PC-9 (cell line): ENCODE data around the gene TMPRSS11B. TPM values are rescaled to one million over a fixed set of nuclear protein-coding genes. Genes with fewer than 3 reads are reported as not detected.
A peak's percentile ranks its signal among the peaks of the same experiment; 100 is the strongest.
"Not testable (repeated sequence)": the region's sequence is repeated elsewhere in the genome, so short reads cannot be mapped to it uniquely, and the experiment has no call there.

Experiments used
- BruUV-seq: library from RNA; stranded (reverse); fragments of 400-500 nt; replicated peaks from 2 replicates; lab custom pipeline; 2021; lab: Mats Ljungman, UMichigan
- CTCF ChIA-PET: fragments of 300-600 bp; sonication (Branson Sonifier 250); formaldehyde crosslinking; loops from one replicate; lab custom pipeline; 2022; ENCODE audit warnings: antibody characterized with exemption; lab: Charles Lee
- POLR2A ChIA-PET: fragments of 300-600 bp; sonication (Branson Sonifier 250); formaldehyde crosslinking; loops from one replicate; lab custom pipeline; 2022; ENCODE audit warnings: antibody characterized with exemption; ENCODE audit not compliant: unreplicated experiment; lab: Charles Lee
- DNase-seq, 2 experiments: peaks; one replicate each; pipeline versions ENCODE4 v3.0.0 to v3.0.0-alpha.2; 2015 to 2022; ENCODE audit warnings: mixed read lengths in 1 of 2
- H2AFZ ChIP-seq: fragments of 200-600 bp; sonication (generic); 2 replicates; pipeline ENCODE4 v1.8.1; 2017; ENCODE audit warnings: antibody characterized with exemption
- H3F3A ChIP-seq: fragments of 200-600 bp; sonication (generic); 2 replicates; pipeline ENCODE4 v1.8.1; 2017; ENCODE audit warnings: antibody characterized with exemption, mild to moderate bottlenecking, low read depth; ENCODE audit not compliant: insufficient read depth
- H3K27ac ChIP-seq: fragments of 200-600 bp; sonication (generic); 2 replicates; pipeline ENCODE4 v1.6.1; 2016; ENCODE audit warnings: mixed run types
- H3K27me3 ChIP-seq: fragments of 200-600 bp; sonication (generic); 2 replicates; pipeline ENCODE4 v1.6.1; 2016; ENCODE audit warnings: low read depth, mixed run types; ENCODE audit not compliant: insufficient read depth
- H3K36me3 ChIP-seq: fragments of 200-600 bp; sonication (generic); 2 replicates; pipeline ENCODE4 v1.6.1; 2016; ENCODE audit warnings: low read depth, mixed run types
- H3K4me1 ChIP-seq: fragments of 200-600 bp; sonication (generic); replicated peaks from 2 replicates; pipeline ENCODE4 v1.6.1; 2016; ENCODE audit warnings: mixed run types; ENCODE audit not compliant: insufficient read depth
- H3K4me2 ChIP-seq: fragments of 200-600 bp; sonication (generic); 2 replicates; pipeline ENCODE4 v1.6.1; 2017; ENCODE audit warnings: mixed run types
- H3K4me3 ChIP-seq: fragments of 200-600 bp; sonication (generic); 2 replicates; pipeline ENCODE4 v1.6.1; 2016; ENCODE audit warnings: mixed run types
- H3K79me2 ChIP-seq: fragments of 200-600 bp; sonication (generic); 2 replicates; pipeline ENCODE4 v1.6.1; 2017; ENCODE audit warnings: low read depth, mixed run types
- H3K9me2 ChIP-seq: fragments of 200-600 bp; sonication (generic); 2 replicates; pipeline ENCODE4 v1.8.1; 2017; ENCODE audit warnings: mild to moderate bottlenecking; ENCODE audit not compliant: insufficient read depth
- H3K9me3 ChIP-seq: fragments of 200-600 bp; sonication (generic); 2 replicates; pipeline ENCODE4 v1.8.1; 2016; ENCODE audit warnings: low read depth; ENCODE audit not compliant: insufficient read depth
- H4K20me1 ChIP-seq: fragments of 200-600 bp; sonication (generic); 2 replicates; pipeline ENCODE4 v1.8.1; 2017; ENCODE audit not compliant: insufficient read depth
- EZH2 ChIP-seq: fragments of 200-600 bp; sonication (generic); IDR thresholded peaks from 2 replicates; pipeline ENCODE4 v1.8.0; 2017; ENCODE audit warnings: antibody characterized with exemption, low read depth
- intact Hi-C: fragments of 100-400 bp; cut with micrococcal nuclease; formaldehyde crosslinking; loops from one replicate; pipeline ENCODE4 v1.10.0; 2022; ENCODE audit not compliant: unreplicated experiment
- total RNA-seq: library from RNA; stranded (reverse); gene quantifications from 2 replicates; pipeline ENCODE4 v1.2.3, GENCODE V29; 2021
- TF ChIP-seq, protein P1 (sequence below): fragments of 200-600 bp; sonication (generic); conservative IDR thresholded peaks from 2 replicates; pipeline ENCODE4 v1.6.1; 2017; ENCODE audit warnings: mixed run types, antibody characterized with exemption, mild to moderate bottlenecking, moderate library complexity

Gene TMPRSS11B
- total RNA-seq, 1 experiment from 2014 or later: not detected

- Histone ChIP-seq H3K9me3 (no peaks in the 10 kb centered on the region), H3K36me3 (no peaks in the 10 kb centered on the region), H3K27ac (no peak overlapping the region), H3K27me3 (no peaks in the 10 kb centered on the region), H3K4me2 (no peak overlapping the region), H3K79me2 (no peaks in the 10 kb centered on the region), H3F3A (no peaks in the 10 kb centered on the region), H3K4me3 (no peak overlapping the region), H3K9me2 (no peaks in the 10 kb centered on the region), H4K20me1 (no peaks in the 10 kb centered on the region), H3K4me1 (no peaks in the 10 kb centered on the region), H2AFZ (no peak overlapping the region)
- no TSS peak for BruUV-seq
- TF ChIP-seq EZH2: no peak
- TF ChIP-seq, protein P1, sequence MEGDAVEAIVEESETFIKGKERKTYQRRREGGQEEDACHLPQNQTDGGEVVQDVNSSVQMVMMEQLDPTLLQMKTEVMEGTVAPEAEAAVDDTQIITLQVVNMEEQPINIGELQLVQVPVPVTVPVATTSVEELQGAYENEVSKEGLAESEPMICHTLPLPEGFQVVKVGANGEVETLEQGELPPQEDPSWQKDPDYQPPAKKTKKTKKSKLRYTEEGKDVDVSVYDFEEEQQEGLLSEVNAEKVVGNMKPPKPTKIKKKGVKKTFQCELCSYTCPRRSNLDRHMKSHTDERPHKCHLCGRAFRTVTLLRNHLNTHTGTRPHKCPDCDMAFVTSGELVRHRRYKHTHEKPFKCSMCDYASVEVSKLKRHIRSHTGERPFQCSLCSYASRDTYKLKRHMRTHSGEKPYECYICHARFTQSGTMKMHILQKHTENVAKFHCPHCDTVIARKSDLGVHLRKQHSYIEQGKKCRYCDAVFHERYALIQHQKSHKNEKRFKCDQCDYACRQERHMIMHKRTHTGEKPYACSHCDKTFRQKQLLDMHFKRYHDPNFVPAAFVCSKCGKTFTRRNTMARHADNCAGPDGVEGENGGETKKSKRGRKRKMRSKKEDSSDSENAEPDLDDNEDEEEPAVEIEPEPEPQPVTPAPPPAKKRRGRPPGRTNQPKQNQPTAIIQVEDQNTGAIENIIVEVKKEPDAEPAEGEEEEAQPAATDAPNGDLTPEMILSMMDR: no peak
- ChIA-PET CTCF (no interaction called here), POLR2A (no interaction called here)
- DNase-seq: no peak
- intact Hi-C loops: no loop called here
Measured at GRCh38 chr4:68287704-68288392, 42.4 kb upstream of the TMPRSS11B start.

DNA sequence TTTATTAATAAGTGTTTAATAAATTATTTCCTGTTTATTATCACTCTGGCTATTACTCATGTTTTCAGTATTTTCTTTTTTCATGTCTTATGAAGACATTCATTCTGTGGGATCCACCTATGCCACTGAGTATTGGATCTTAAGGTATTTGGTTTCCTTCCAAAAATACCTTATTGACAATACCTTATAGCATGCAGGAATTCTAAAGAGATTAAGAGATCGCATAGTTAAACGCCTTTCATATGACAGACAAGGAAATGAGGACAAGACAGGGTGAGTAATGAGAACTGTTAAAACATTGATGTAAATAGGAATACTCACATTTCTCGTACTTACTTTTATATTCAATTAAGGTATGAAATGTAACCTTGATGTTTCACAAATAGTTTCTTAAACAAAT, 38.2 kb upstream of the TMPRSS11B start:
- Histone ChIP-seq H3K27ac (no peak overlapping the region), H3K9me2 (no peaks in the 10 kb centered on the region), H3K9me3 (no peaks in the 10 kb centered on the region), H3K27me3 (no peaks in the 10 kb centered on the region), H3K4me3 (no peak overlapping the region), H3K36me3 (no peaks in the 10 kb centered on the region), H3K79me2 (no peaks in the 10 kb centered on the region), H3K4me2 (no peak overlapping the region), H3F3A (no peaks in the 10 kb centered on the region), H3K4me1 (no peaks in the 10 kb centered on the region), H4K20me1 (no peaks in the 10 kb centered on the region), H2AFZ (no peak overlapping the region)
- no TSS peak for BruUV-seq
- TF ChIP-seq EZH2: no peak
- TF ChIP-seq, protein P1: no peak
- DNase-seq: peak in 1 of 2 experiments; percentile 64
- ChIA-PET POLR2A (no interaction called here), CTCF (no interaction called here)
- intact Hi-C loops: no loop called here

DNA sequence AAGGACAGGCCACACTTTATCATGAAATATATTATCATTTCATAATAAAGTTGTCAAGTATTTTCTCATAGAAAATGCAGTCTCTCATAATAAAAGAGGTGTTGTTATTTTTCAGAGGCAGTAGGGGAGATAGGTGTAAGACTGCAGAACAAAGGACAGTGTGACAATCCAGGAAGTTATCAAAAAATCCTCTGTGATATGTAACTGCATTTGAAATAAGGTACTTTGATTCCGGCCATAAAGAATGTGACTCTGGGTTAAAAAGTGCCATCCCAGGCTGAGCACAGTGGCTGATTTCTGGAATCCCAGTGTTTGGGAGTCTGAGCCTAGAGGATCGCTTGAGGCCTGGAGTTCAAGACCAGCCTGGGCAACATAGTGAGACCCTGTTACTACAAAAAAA, 37.6 kb upstream of the TMPRSS11B start:
- intact Hi-C loops: no loop called here
- Histone ChIP-seq H3K4me3 (no peak overlapping the region), H3K27me3 (no peaks in the 10 kb centered on the region), H3K9me2 (no peaks in the 10 kb centered on the region), H3K9me3 (no peaks in the 10 kb centered on the region), H3K36me3 (no peaks in the 10 kb centered on the region), H2AFZ (no peak overlapping the region), H3F3A (no peaks in the 10 kb centered on the region), H3K4me2 (no peak overlapping the region), H3K4me1 (no peaks in the 10 kb centered on the region), H4K20me1 (no peaks in the 10 kb centered on the region), H3K79me2 (no peaks in the 10 kb centered on the region), H3K27ac (no peak overlapping the region)
- ChIA-PET CTCF (no interaction called here), POLR2A (no interaction called here)
- BruUV-seq: no TSS peak
- TF ChIP-seq, protein P1: no peak
- no peak for TF ChIP-seq EZH2
- no peak for DNase-seq

GRCh38 chr4:68281796-68282740, 36.6 kb upstream of the TMPRSS11B start:
- H3K4me2 ChIP-seq, H3K27me3 ChIP-seq, H3K4me1 ChIP-seq, H3K9me3 ChIP-seq, POLR2A ChIA-PET, DNase-seq, H3F3A ChIP-seq, BruUV-seq, H3K4me3 ChIP-seq, H3K27ac ChIP-seq, CTCF ChIA-PET, intact Hi-C loops, H2AFZ ChIP-seq, H3K79me2 ChIP-seq, H4K20me1 ChIP-seq, H3K36me3 ChIP-seq, H3K9me2 ChIP-seq: not testable (repeated sequence)
